HG03571 (cell line): ENCODE measurements around the gene YWHAH.

Experiments used
- ATAC-seq: cut with Tn5 transposase; IDR thresholded peaks from one replicate; pipeline ENCODE4 v1.9.1; 2021; ENCODE audit not compliant: unreplicated experiment

Gene YWHAH

GRCh38 chr22:31948002-31948401 lies 3.7 kb downstream of the YWHAH start:
- no peak for ATAC-seq

GRCh38 chr22:31950226-31950625 lies 5.9 kb downstream of the YWHAH start:
- ATAC-seq = no peak

GRCh38 chr22:31951194-31952093 lies 7.1 kb downstream of the YWHAH start:
- ATAC-seq = no peak

GRCh38 chr22:31952094-31952401 lies 7.7 kb downstream of the YWHAH start:
- no peak for ATAC-seq

- no peak for ATAC-seq
Observed at GRCh38 chr22:31952472-31952871, 8.1 kb downstream of the YWHAH start.

- ATAC-seq = no peak
Observed at GRCh38 chr22:31953261-31953660, 8.9 kb downstream of the YWHAH start.

GRCh38 chr22:31954535-31955523 lies 10.5 kb downstream of the YWHAH start:
- no peak for ATAC-seq

GRCh38 chr22:31956360-31956759 lies 12.0 kb downstream of the YWHAH start:
- no peak for ATAC-seq

- no peak for ATAC-seq
Observed at GRCh38 chr22:31957970-31958594, 13.7 kb downstream of the YWHAH start.

GRCh38 chr22:31958625-31959239 lies 14.4 kb downstream of the YWHAH start:
- no peak for ATAC-seq

- no peak for ATAC-seq
Observed at GRCh38 chr22:31960767-31961166, 16.4 kb downstream of the YWHAH start.

- ATAC-seq = no peak
Observed at GRCh38 chr22:31962387-31963125, 18.2 kb downstream of the YWHAH start.

GRCh38 chr22:31968022-31968421 lies 23.7 kb downstream of the YWHAH start:
- ATAC-seq = no peak

- no peak for ATAC-seq
Observed at GRCh38 chr22:31969789-31970489, 25.6 kb downstream of the YWHAH start.

- ATAC-seq = no peak
Observed at GRCh38 chr22:31970490-31971444, 26.4 kb downstream of the YWHAH start.

GRCh38 chr22:31972180-31972579 lies 27.8 kb downstream of the YWHAH start:
- ATAC-seq = no peak

- ATAC-seq = no peak
Observed at GRCh38 chr22:31973739-31974138, 29.4 kb downstream of the YWHAH start.

- no peak for ATAC-seq
Observed at GRCh38 chr22:31977141-31977841, 33.0 kb downstream of the YWHAH start.
